Endothelial cell of umbilical vein (primary cell): ENCODE data around the gene LST1. TPM values are rescaled to one million over a fixed set of nuclear protein-coding genes. Genes with fewer than 3 reads are reported as not detected.
A peak's percentile ranks its signal among the peaks of the same experiment; 100 is the strongest.

Source experiments
- BruUV-seq: library from RNA; stranded (reverse); fragments of 400-500 nt; replicated peaks from 2 replicates; lab custom pipeline; 2021; lab: Mats Ljungman, UMichigan
- CTCF ChIA-PET: fragments of 300-600, 350-600 bp; sonication (Branson Sonifier 250); formaldehyde crosslinking; loops from one replicate; lab custom pipeline; 2021; ENCODE audit warnings: antibody characterized with exemption, inconsistent platforms; lab: Charles Lee
- POLR2A ChIA-PET: fragments of 300-600, 350-600 bp; sonication (Branson Sonifier 250); formaldehyde crosslinking; loops from one replicate; lab custom pipeline; 2021; ENCODE audit warnings: antibody characterized with exemption, inconsistent platforms; lab: Charles Lee
- DNase-seq: peaks from one replicate; pipeline ENCODE4 v3.0.0-alpha.2; 2011; ENCODE audit warnings: low read depth, low spot score
- FAIRE-seq: peaks from 2 replicates; lab custom pipeline; 2011; peaks lifted over from hg19 to GRCh38; lab: Jason Lieb, UNC
- H2AFZ ChIP-seq: 2 replicates; pipeline ENCODE4 v1.6.0; 2012; ENCODE audit warnings: low read depth, low read length, control low read depth, inconsistent platforms
- H3K27ac ChIP-seq: 2 replicates; pipeline ENCODE4 v1.5.1; 2011; ENCODE audit warnings: low read depth, mild to moderate bottlenecking, control low read depth, low read length, moderate library complexity; ENCODE audit not compliant: insufficient read depth
- H3K27me3 ChIP-seq, 2 experiments: 2 replicates each; pipeline versions ENCODE4 v1.6.0 to v1.6.1; 2011; ENCODE audit warnings: low read length in 2 of 2, mixed read lengths in 1 of 2; ENCODE audit not compliant: control insufficient read depth in 2 of 2, insufficient read depth in 2 of 2
- H3K36me3 ChIP-seq, 2 experiments: 2 replicates in 1 of 2; 3 replicates in 1 of 2; pipeline ENCODE4 v1.5.1; 2011; ENCODE audit warnings: low read length in 2 of 2, mild to moderate bottlenecking in 1 of 2, moderate library complexity in 1 of 2; ENCODE audit not compliant: control insufficient read depth in 2 of 2, insufficient read depth in 2 of 2; ENCODE audit errors: extremely low read depth in 1 of 2
- H3K4me1 ChIP-seq: 3 replicates; pipeline ENCODE4 v1.5.1; 2011; ENCODE audit warnings: mild to moderate bottlenecking, low read length; ENCODE audit not compliant: control insufficient read depth, insufficient read depth; ENCODE audit errors: extremely low read depth
- H3K4me2 ChIP-seq: 2 replicates; pipeline ENCODE4 v1.6.1; 2011; ENCODE audit warnings: low read length, control low read depth, mixed read lengths; ENCODE audit not compliant: insufficient read depth
- H3K4me3 ChIP-seq, 3 experiments: fragments of 200-600 bp in 1 of 3; sonication (generic), shearing (Covaris generic) in 1 of 3; replicated peaks in 1 of 3; 2 replicates each; pipeline ENCODE4 v1.5.1; 2011 to 2016; ENCODE audit warnings: control low read depth in 3 of 3, low read length in 3 of 3, mild to moderate bottlenecking in 2 of 3, inconsistent platforms in 1 of 3, low read depth in 1 of 3, moderate library complexity in 1 of 3; ENCODE audit not compliant: insufficient read depth in 1 of 3
- H3K79me2 ChIP-seq: 2 replicates; pipeline ENCODE4 v1.6.0; 2012; ENCODE audit warnings: low read length, inconsistent platforms; ENCODE audit not compliant: control insufficient read depth, insufficient read depth
- H3K9ac ChIP-seq: replicated peaks from 2 replicates; pipeline ENCODE3; 2011; ENCODE audit warnings: low read length, control low read depth; ENCODE audit not compliant: insufficient read depth; ENCODE audit errors: extremely low read depth
- H3K9me1 ChIP-seq: replicated peaks from 3 replicates; pipeline ENCODE4 v1.6.0; 2011; ENCODE audit warnings: mild to moderate bottlenecking, low read length; ENCODE audit not compliant: control insufficient read depth, insufficient read depth; ENCODE audit errors: extremely low read depth
- H3K9me3 ChIP-seq: replicated peaks from 2 replicates; pipeline ENCODE4 v1.5.1; 2012; ENCODE audit warnings: low read length, inconsistent platforms; ENCODE audit not compliant: control insufficient read depth, insufficient read depth
- H4K20me1 ChIP-seq: replicated peaks from 2 replicates; pipeline ENCODE3; 2011; ENCODE audit warnings: mild to moderate bottlenecking, low read length; ENCODE audit not compliant: control insufficient read depth, insufficient read depth; ENCODE audit errors: extremely low read depth
- CTCF ChIP-seq, 2 donors: IDR thresholded peaks; 1 replicate in 1 of 2; 2 replicates in 1 of 2; pipeline ENCODE4 v1.5.1; 2011; ENCODE audit warnings: low read length in 2 of 2, mild to moderate bottlenecking in 2 of 2, moderate library complexity in 2 of 2, control low read depth in 1 of 2, inconsistent platforms in 1 of 2, low read depth in 1 of 2; ENCODE audit not compliant: insufficient read depth in 1 of 2; ENCODE audit errors: extremely low read depth in 1 of 2
- EZH2 ChIP-seq: IDR thresholded peaks from 2 replicates; pipeline ENCODE4 v1.6.1; 2012; ENCODE audit warnings: borderline replicate concordance, low read depth, mild to moderate bottlenecking, moderate library complexity, low read length, inconsistent platforms; ENCODE audit not compliant: severe bottlenecking
- FOS ChIP-seq: IDR thresholded peaks from 2 replicates; pipeline ENCODE4 v1.6.1; 2011; ENCODE audit warnings: mild to moderate bottlenecking, low read length, moderate library complexity, borderline replicate concordance; ENCODE audit not compliant: insufficient read depth
- GATA2 ChIP-seq: IDR thresholded peaks from 2 replicates; pipeline ENCODE4 v1.7.0; 2011; ENCODE audit warnings: low read depth, mild to moderate bottlenecking, moderate library complexity, mixed read lengths, low read length; ENCODE audit not compliant: insufficient read length, insufficient read depth
- JUN ChIP-seq: IDR thresholded peaks from 2 replicates; pipeline ENCODE4 v1.6.1; 2011; ENCODE audit warnings: borderline replicate concordance, low read depth; ENCODE audit not compliant: insufficient read length, insufficient read depth
- MAX ChIP-seq: IDR thresholded peaks from 2 replicates; pipeline ENCODE4 v1.6.1; 2011; ENCODE audit not compliant: insufficient read depth, insufficient read length
- MYC ChIP-seq: IDR thresholded peaks from one replicate; pipeline ENCODE4 v1.6.1; 2011; ENCODE audit warnings: mild to moderate bottlenecking, low read depth, low read length
- POLR2A ChIP-seq: IDR thresholded peaks from 2 replicates; pipeline ENCODE4 v1.6.1; 2012; ENCODE audit warnings: low read depth, mild to moderate bottlenecking, control low read depth, low read length
- POLR2AphosphoS5 ChIP-seq: IDR thresholded peaks from 2 replicates; pipeline ENCODE4 v1.6.1; 2012; ENCODE audit warnings: low read depth, mild to moderate bottlenecking, control low read depth, low read length, moderate library complexity; ENCODE audit not compliant: insufficient read depth
- dilution Hi-C: fragments of 300-500 bp; cut with MboI; formaldehyde crosslinking; loops from one replicate; pipeline ENCODE4 v1.15.0; 2019; ENCODE audit warnings: low sequenced_read_pairs; ENCODE audit not compliant: extremely low pct_ligation_motif_present
- intact Hi-C: fragments of 100-400 bp; cut with micrococcal nuclease; formaldehyde crosslinking; loops from one replicate; pipeline ENCODE4 v1.10.0; 2022
- polyA plus RNA-seq, 4 experiments: library from polyadenylated mRNA; depleted of rRNA in 3 of 4; stranded (reverse) in 3 of 4; unstranded in 1 of 4; fragments of >200 nt; gene quantifications; 2 replicates each; pipeline versions ENCODE4 v1.2.1 to v1.2.3, GENCODE V29; 2011 to 2012; ENCODE audit warnings: missing spikeins in 1 of 4
- total RNA-seq: library from RNA; stranded (reverse); gene quantifications from 2 replicates; pipeline ENCODE4 v1.2.3, GENCODE V29; 2021

Gene LST1
- total and polyA plus RNA-seq, 2 donors (not counting 3 experiments of a cell fraction or from before 2014, with no cell fraction given): 1.00 to 1.8 TPM

DNA sequence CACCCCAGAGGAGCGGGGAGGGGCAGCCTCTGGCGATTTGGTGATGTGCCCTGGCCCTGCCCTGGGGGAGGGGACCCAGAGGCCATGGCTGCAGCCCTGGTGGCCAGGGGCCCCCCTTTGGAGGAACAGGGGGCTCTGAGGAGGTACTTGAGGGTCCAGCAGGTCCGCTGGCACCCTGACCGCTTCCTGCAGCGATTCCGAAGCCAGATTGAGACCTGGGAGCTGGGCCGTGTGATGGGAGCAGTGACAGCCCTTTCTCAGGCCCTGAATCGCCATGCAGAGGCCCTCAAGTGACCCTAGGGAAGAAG is 27.8 kb upstream of the LST1 start:
- Histone ChIP-seq H4K20me1 (no peaks in the 10 kb centered on the region), H3K4me2 (no peak overlapping the region), H3K27me3 (no peaks in the 10 kb centered on the region), H3K9ac (no peak overlapping the region), H3K4me1 (peaks cover 61% of the 10 kb centered on the region), H3K4me3 (no peak overlapping the region), H3K36me3 (peaks cover 2 to 10% of the 10 kb centered on the region in 2 experiments), H3K79me2 (peaks cover 7% of the 10 kb centered on the region), H3K27ac (peak overlapping the region; percentile 98), H3K9me3 (no peaks in the 10 kb centered on the region), H2AFZ (no peak overlapping the region), H3K9me1 (no peaks in the 10 kb centered on the region)
- dilution Hi-C loops: no loop called here
- DNase-seq (no peak), FAIRE-seq (no peak)
- no TSS peak for BruUV-seq
- TF ChIP-seq JUN (no peak), POLR2A (no peak), EZH2 (no peak), GATA2 (no peak), MYC (no peak), CTCF (IDR thresholded peaks at IDR 0.05; ENCODE audit: extremely low read depth in 1 of 2, insufficient read depth in 1 of 2, low read depth in 1 of 2, low read length in 2 of 2) (no peak), MAX (no peak), FOS (no peak), POLR2AphosphoS5 (no peak)
- intact Hi-C loops: no loop called here
- POLR2A ChIA-PET: no interaction called here
- CTCF ChIA-PET: interaction anchor here (31.0 kb wide), 1 partner anchor 30 kb away, joined by 1517 read pairs; the partner anchor contains the start of genes LST1, LTB, NCR3 and TNF
